Heart right ventricle (tissue), 16 donors: ENCODE measurements around the gene MS4A18. TPM values are rescaled to one million over a fixed set of nuclear protein-coding genes. Genes with fewer than 3 reads are reported as not detected.

Experiments
- ATAC-seq, 8 donors: fragments of 200-7000 bp; cut with Tn5 transposase; one replicate each; pipeline ENCODE4 v1.9.1; 2020; ENCODE audit warnings: mild to moderate bottlenecking in 8 of 8, moderate library complexity in 8 of 8, moderate number of reproducible peaks in 1 of 8
- DNase-seq, 2 donors: peaks; one replicate each; pipeline ENCODE4 v3.0.0-alpha.2; 2020
- H3K27ac ChIP-seq, 10 donors: fragments of 200-600 bp; sonication (generic) in 2 of 10; one replicate each; pipeline versions ENCODE4 v1.5.0 to v1.8.0; 2020 to 2022; ENCODE audit warnings: mild to moderate bottlenecking in 3 of 10
- H3K27me3 ChIP-seq, 7 donors: fragments of 200-600 bp; one replicate each; pipeline ENCODE4 v1.8.0; 2021 to 2022; ENCODE audit warnings: mild to moderate bottlenecking in 2 of 7
- H3K36me3 ChIP-seq, 9 donors: fragments of 200-600 bp; sonication (generic) in 1 of 9; one replicate each; pipeline versions ENCODE4 v1.5.0 to v1.8.0; 2020 to 2022; ENCODE audit warnings: mild to moderate bottlenecking in 2 of 9
- H3K4me1 ChIP-seq, 9 donors: fragments of 200-600 bp; sonication (generic) in 1 of 9; one replicate each; pipeline versions ENCODE4 v1.5.0 to v1.8.0; 2020 to 2022; ENCODE audit warnings: mild to moderate bottlenecking in 4 of 9
- H3K4me3 ChIP-seq, 10 donors: fragments of 200-600 bp; sonication (generic) in 2 of 10; one replicate each; pipeline versions ENCODE4 v1.5.0 to v1.8.0; 2020 to 2022; ENCODE audit warnings: mild to moderate bottlenecking in 7 of 10, moderate library complexity in 2 of 10
- H3K9me3 ChIP-seq, 11 donors: fragments of 200-600 bp in 10 of 11; sonication (generic) in 2 of 11; one replicate each; pipeline versions ENCODE4 v1.5.0 to v1.8.0; 2013 to 2022; ENCODE audit warnings: mild to moderate bottlenecking in 2 of 11, control low read depth in 1 of 11, moderate library complexity in 1 of 11
- WGBS, 2 donors: extraction: QIAGEN DNeasy Blood & Tissue Kit; methylation state at CpG; one replicate each; pipeline ENCODE4 v1.1.7; 2013; ENCODE audit warnings: inconsistent platforms in 1 of 2; 5-methylcytosine and 5-hydroxymethylcytosine counted together
- intact Hi-C, 10 donors: fragments of 100-400 bp; cut with DNase I; formaldehyde crosslinking; loops; one replicate each; pipeline versions ENCODE4 v1.11.1 to v1.14.2; 2022
- polyA plus RNA-seq, 2 donors: library from polyadenylated mRNA; stranded (reverse); fragments of 200-250 nt; gene quantifications; one replicate each; pipeline ENCODE4 v1.2.3, GENCODE V29; 2013
- total RNA-seq, 10 donors: library from RNA; stranded (reverse); fragmentation: NEBNext Ultra II Directional in 3 of 10; extraction: Animal tissue kit (Norgen Biotek cat#: 25700) in 3 of 10; gene quantifications; one replicate each; pipeline versions ENCODE4 v1.2.1 to v1.2.4, GENCODE V29; 2021 to 2023
- TF ChIP-seq, protein P1 (sequence below), 9 donors: fragments of 200-600 bp; sonication (generic) in 2 of 9; IDR thresholded peaks; one replicate each; pipeline versions ENCODE4 v1.5.0 to v1.8.0; 2021 to 2022; ENCODE audit warnings: antibody characterized with exemption in 9 of 9, mild to moderate bottlenecking in 5 of 9, moderate library complexity in 1 of 9
- donor health status: Arrhythmogenic right ventricular cardiomyopathy.
- donor health status: ischemic (EF 13 %, LVEDD 7.1; RV severe dilation, severe dysfunction).
- donor health status: healthy with polysubstance abuse.
- donor health status: DM: no; HTN: yes; CAD: no.
- donor health status: DM: no; HTN: no; CAD: no.
- donor health status: ischemic (EF 25% LVEDD 6.9; RV normal size, moderate dysfunction).
- donor health status: ischemic (EF 25% LVEDD 5.7; RV mildly dilated, moderate dysfunction).
- donor health status: healthy.
- donor health status: DM: yes; HTN: yes; CAD: no.
- donor health status: Ischemic cardiomyopathy.
- donor health status: ischemic (EF 35%, LVEDD 5.7; RV mildly dilated, moderate dysfunction).
- donor health status: nonischemic (EF 11% LVEDD 7.7; RV severe dilation, severe dysfunction).
- donor health status: DM: yes; HTN: yes; CAD: no.
- donor health status: PGD.
- donor health status: ischemic (EF 29% LVEDD 5.4; RV normal size, mild dysfunction).
- donor health status: nonischemic (EF 23%, LVEDD 6.1; RV moderate dilation, normal function).

MS4A18 gene
- total and polyA plus RNA-seq, 12 donors, result not detected

DNA sequence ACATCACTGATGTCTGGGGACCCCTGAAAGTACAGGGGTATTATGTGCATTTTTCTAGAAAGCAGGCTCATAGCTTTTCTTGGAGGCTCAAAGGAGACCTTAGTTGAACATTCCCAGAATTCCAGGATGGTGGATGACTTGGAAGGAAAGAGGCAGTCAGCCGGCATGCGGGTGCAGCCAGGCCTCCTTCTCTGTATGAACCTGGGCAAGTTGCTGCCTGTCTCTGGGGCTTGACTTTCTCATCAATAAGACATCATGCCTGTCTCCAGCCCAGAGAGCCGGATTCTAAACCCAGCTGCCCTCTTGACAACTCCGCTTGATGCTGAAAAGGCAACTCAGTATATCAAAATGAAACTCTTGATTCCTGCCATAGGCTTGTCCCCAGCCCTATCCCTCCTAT lies 44.8 kb downstream of the MS4A18 start:
- DNase-seq (no peak), ATAC-seq (no peak)
- intact Hi-C loops, result loop anchor here in 1 of 10 donors (5.0 kb wide), 1 partner anchor 358 kb away; no protein-coding TSS in a partner anchor
- no peaks in the 10 kb centered on the region for H3K4me1 ChIP-seq
- H3K27me3 ChIP-seq, result peaks cover 6 to 59% (median 37%) of the 10 kb centered on the region in 7 donors
- H3K27ac ChIP-seq, result no peak overlapping the region
- no peaks in the 10 kb centered on the region for H3K9me3 ChIP-seq
- TF ChIP-seq, protein P1, sequence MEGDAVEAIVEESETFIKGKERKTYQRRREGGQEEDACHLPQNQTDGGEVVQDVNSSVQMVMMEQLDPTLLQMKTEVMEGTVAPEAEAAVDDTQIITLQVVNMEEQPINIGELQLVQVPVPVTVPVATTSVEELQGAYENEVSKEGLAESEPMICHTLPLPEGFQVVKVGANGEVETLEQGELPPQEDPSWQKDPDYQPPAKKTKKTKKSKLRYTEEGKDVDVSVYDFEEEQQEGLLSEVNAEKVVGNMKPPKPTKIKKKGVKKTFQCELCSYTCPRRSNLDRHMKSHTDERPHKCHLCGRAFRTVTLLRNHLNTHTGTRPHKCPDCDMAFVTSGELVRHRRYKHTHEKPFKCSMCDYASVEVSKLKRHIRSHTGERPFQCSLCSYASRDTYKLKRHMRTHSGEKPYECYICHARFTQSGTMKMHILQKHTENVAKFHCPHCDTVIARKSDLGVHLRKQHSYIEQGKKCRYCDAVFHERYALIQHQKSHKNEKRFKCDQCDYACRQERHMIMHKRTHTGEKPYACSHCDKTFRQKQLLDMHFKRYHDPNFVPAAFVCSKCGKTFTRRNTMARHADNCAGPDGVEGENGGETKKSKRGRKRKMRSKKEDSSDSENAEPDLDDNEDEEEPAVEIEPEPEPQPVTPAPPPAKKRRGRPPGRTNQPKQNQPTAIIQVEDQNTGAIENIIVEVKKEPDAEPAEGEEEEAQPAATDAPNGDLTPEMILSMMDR (IDR thresholded peaks at IDR 0.05), result no peak
- H3K4me3 ChIP-seq, result no peak overlapping the region
- H3K36me3 ChIP-seq, result no peaks in the 10 kb centered on the region
- 69 to 70% methylated on average over 4 of the region's 4 CpGs for WGBS, 2 donors

DNA sequence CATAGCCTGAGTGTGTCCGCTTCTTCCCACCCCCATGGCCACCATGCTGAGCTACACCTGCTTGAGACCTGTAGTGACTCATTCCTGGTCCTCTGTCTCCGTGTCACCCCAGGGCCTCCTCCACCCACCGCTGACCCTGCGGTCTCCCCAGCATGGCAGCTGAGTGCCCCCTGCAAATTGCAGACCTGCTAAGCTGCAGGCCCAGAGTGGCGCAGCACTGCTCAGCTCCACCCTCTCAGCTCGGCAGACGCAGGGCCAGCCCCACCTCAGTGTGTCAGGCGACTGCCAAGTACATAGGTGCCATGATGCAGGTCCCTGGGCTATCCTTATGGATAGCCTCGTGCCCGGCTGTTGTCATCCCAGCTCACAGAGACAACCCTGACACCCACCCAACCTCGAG lies 45.3 kb downstream of the MS4A18 start:
- TF ChIP-seq, protein P1 (IDR thresholded peaks at IDR 0.05), result no peak
- WGBS, 2 donors, result 77 to 80% methylated on average over 11 of the region's 11 CpGs
- intact Hi-C loops, result loop anchor here in 3 of 10 donors (5.0 to 10.0 kb wide), 2 partner anchors 125 to 357 kb away; no protein-coding TSS in a partner anchor
- Histone ChIP-seq H3K4me1 (peaks cover 0 to 2% (median 0%) of the 10 kb centered on the region in 9 donors), H3K27ac (no peak overlapping the region), H3K36me3 (no peaks in the 10 kb centered on the region), H3K9me3 (no peaks in the 10 kb centered on the region), H3K27me3 (peaks cover 6 to 54% (median 34%) of the 10 kb centered on the region in 7 donors), H3K4me3 (no peak overlapping the region)
- ATAC-seq, result no peak
- no peak for DNase-seq

DNA sequence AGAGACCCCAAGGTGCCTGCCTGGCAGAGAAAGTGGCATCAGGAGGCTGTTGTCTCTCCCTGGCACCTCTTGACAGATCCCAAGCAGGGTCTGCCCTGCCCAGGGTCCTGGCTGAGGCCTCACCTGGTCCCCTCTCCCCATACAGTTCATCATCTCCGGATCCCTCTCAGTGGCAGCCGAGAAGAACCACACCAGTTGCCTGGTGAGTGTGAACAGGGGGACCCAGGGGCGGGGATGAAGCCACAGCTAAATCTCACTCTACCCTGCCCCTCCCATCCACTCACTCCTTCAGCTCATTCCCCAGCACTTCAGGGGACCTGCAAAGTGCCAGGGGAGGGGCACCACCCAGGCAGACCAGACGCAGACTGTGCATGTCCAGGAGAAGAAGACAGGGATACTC lies 46.6 kb downstream of the MS4A18 start:
- TF ChIP-seq, protein P1 (IDR thresholded peaks at IDR 0.05), result no peak
- Histone ChIP-seq H3K9me3 (no peaks in the 10 kb centered on the region), H3K27ac (no peak overlapping the region), H3K4me1 (peaks cover 4 to 15% (median 12%) of the 10 kb centered on the region in 9 donors), H3K4me3 (no peak overlapping the region), H3K27me3 (peaks cover 6 to 41% (median 21%) of the 10 kb centered on the region in 7 donors), H3K36me3 (no peaks in the 10 kb centered on the region)
- 84% methylated on average over 4 of the region's 4 CpGs for WGBS, 2 donors
- ATAC-seq (no peak), DNase-seq (no peak)
- intact Hi-C loops, result loop anchor here in 2 of 10 donors (10.0 kb wide), 1 partner anchor 124 kb away; no protein-coding TSS in a partner anchor

DNA sequence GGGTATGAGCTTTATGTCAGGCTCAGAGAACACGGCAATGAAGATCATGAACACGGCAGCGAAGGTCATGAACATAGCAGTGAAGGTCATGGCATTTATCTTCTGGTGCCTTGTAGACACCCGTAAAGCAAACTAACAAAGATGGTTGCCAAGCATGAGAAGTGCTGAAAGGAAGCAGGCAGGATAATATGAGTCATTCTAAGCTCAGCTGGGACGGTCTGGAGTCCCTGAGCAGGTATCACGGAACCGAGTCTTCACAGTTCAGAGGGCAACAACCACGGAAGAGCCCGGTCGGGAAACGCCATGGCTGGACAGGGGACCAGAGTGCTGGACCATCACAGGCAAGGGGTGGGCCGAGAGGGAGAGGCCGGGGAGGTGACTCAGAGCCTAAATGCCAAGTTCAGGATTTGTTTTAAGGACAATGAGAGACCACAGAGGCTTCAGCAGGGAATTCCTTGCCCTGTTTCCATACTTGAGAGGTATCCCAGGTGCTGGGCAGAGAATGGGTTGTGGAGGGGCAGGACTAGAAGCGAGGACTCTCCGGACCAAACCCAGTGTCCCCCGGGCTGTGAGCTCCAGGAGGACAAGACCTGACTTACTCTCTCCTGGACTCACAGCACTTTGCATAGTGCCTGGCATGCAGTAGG lies 47.5 kb downstream of the MS4A18 start:
- TF ChIP-seq, protein P1 (IDR thresholded peaks at IDR 0.05), result no peak
- 72 to 81% methylated on average over 16 of the region's 16 CpGs for WGBS, 2 donors
- Histone ChIP-seq H3K4me3 (no peak overlapping the region), H3K36me3 (no peaks in the 10 kb centered on the region), H3K4me1 (peaks cover 4 to 23% (median 18%) of the 10 kb centered on the region in 9 donors), H3K27ac (no peak overlapping the region), H3K9me3 (no peaks in the 10 kb centered on the region), H3K27me3 (peaks cover 6 to 32% (median 13%) of the 10 kb centered on the region in 7 donors)
- no peak for DNase-seq
- ATAC-seq, result no peak
- intact Hi-C loops, result loop anchor here in 2 of 10 donors (10.0 kb wide), 1 partner anchor 123 kb away; no protein-coding TSS in a partner anchor
